ENCODE measurements around the gene SYNE1. TPM values are rescaled to one million over a fixed set of nuclear protein-coding genes. Genes with fewer than 3 reads are reported as not detected.

Gene SYNE1
- total RNA-seq, 1 donor from 2014 or later: 26.6 TPM

GRCh38 chr6:152404936-152405595 is 232.1 kb downstream of the SYNE1 start:
- H3K9me3 Mint-ChIP-seq: no peaks in the 10 kb centered on the region
- no peak for TF ChIP-seq CTCF (conservative IDR thresholded peaks at IDR 0.05)

GRCh38 chr6:152404086-152404857 is 232.9 kb downstream of the SYNE1 start:
- Mint-ChIP-seq H3K36me3 (no peaks in the 10 kb centered on the region), H3K27ac (no peak overlapping the region), H3K27me3 (no peaks in the 10 kb centered on the region), H3K4me3 (no peak overlapping the region), H3K9me3 (no peaks in the 10 kb centered on the region), H3K4me1 (ENCODE audit: unreplicated experiment) (no peaks in the 10 kb centered on the region)
- no peak for TF ChIP-seq CTCF (conservative IDR thresholded peaks at IDR 0.05)
- DNase-seq (ENCODE audit: extremely low spot score, unreplicated experiment): no peak

More at GRCh38 chr6:152404936-152405595, 232.1 kb downstream of the SYNE1 start:
- Mint-ChIP-seq H3K27ac (no peak overlapping the region), H3K36me3 (no peaks in the 10 kb centered on the region), H3K4me3 (no peak overlapping the region), H3K4me1 (ENCODE audit: unreplicated experiment) (no peaks in the 10 kb centered on the region), H3K27me3 (no peaks in the 10 kb centered on the region)
- no peak for DNase-seq (ENCODE audit: extremely low spot score, unreplicated experiment)

- Mint-ChIP-seq H3K4me3 (no peak overlapping the region), H3K36me3 (no peaks in the 10 kb centered on the region), H3K27ac (no peak overlapping the region), H3K9me3 (no peaks in the 10 kb centered on the region), H3K27me3 (no peaks in the 10 kb centered on the region), H3K4me1 (ENCODE audit: unreplicated experiment) (no peaks in the 10 kb centered on the region)
- no peak for DNase-seq (ENCODE audit: extremely low spot score, unreplicated experiment)
- no peak for TF ChIP-seq CTCF (conservative IDR thresholded peaks at IDR 0.05)
These were observed 234.4 kb downstream of the SYNE1 start for GRCh38 chr6:152402791-152403190.

DNA sequence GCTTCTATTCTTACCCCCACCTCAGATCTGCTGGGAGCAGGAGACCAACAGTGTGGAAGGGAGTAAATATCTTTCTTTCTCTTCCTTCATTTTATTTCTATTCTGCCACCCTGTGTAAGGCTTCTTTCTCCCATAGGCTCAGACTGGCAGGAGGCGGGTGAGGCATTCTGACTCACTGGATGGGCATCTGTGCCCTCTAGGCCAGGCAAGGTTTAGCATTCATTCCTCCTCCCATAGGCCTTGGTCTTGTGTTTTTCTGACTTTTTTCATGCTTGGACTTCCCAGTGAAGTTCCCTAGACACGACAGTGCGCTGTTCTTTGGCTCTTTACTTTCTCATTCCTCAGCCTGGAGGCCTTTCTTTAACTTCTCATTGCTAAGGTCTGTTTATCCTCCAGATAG is 235.2 kb downstream of the SYNE1 start:
- Mint-ChIP-seq H3K27me3 (no peaks in the 10 kb centered on the region), H3K27ac (no peak overlapping the region), H3K4me3 (no peak overlapping the region), H3K9me3 (no peaks in the 10 kb centered on the region), H3K4me1 (ENCODE audit: unreplicated experiment) (no peaks in the 10 kb centered on the region), H3K36me3 (no peaks in the 10 kb centered on the region)
- no peak for TF ChIP-seq CTCF (conservative IDR thresholded peaks at IDR 0.05)
- DNase-seq (ENCODE audit: extremely low spot score, unreplicated experiment): no peak

DNA sequence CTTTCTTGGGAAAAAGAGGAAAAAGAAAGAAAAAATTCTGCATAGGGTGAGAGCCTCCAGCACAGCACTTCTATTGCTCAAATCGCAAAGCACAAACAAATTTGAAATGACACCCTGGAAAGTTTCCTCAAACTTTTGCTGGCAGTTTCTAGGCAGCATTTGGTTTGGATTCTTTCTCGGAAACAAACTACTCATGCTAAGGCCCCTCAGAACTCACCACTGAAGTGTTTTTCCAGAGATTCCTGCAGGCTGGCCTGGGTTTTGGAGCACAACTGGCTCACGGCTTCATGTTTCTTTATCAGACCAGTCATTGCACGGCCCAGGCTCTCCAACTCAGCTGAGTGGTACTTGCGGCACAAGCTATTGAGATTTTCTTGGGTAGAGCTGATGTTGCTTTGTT is 237.8 kb downstream of the SYNE1 start:
- no peaks in the 10 kb centered on the region for H3K36me3 Mint-ChIP-seq
- H3K9me3 Mint-ChIP-seq: no peaks in the 10 kb centered on the region
- no peaks in the 10 kb centered on the region for H3K4me1 Mint-ChIP-seq (ENCODE audit: unreplicated experiment)
- no peak for TF ChIP-seq CTCF (conservative IDR thresholded peaks at IDR 0.05)
- DNase-seq (ENCODE audit: extremely low spot score, unreplicated experiment): no peak
- H3K27ac Mint-ChIP-seq: no peak overlapping the region
- no peaks in the 10 kb centered on the region for H3K27me3 Mint-ChIP-seq
- H3K4me3 Mint-ChIP-seq: no peak overlapping the region

Data from type B pancreatic cell (in vitro differentiated cells).